Fibroblast of mammary gland (primary cell): Measurements from ENCODE around the gene PTGR1.

ENCODE experiments used
- DNase-seq: peaks from one replicate; pipeline ENCODE4 v3.0.0-alpha.2; 2010; ENCODE audit warnings: low read depth
- H3K4me3 ChIP-seq: 2 replicates; pipeline ENCODE4 v1.5.1; 2011; ENCODE audit warnings: low read depth, mild to moderate bottlenecking, low read length, moderate library complexity; ENCODE audit not compliant: control insufficient read depth
- TF ChIP-seq, protein P1 (sequence below): conservative IDR thresholded peaks from 2 replicates; pipeline ENCODE4 v1.5.1; 2011; ENCODE audit warnings: low read depth, low read length, inconsistent platforms; ENCODE audit not compliant: control insufficient read depth, insufficient read depth

PTGR1 gene

DNA sequence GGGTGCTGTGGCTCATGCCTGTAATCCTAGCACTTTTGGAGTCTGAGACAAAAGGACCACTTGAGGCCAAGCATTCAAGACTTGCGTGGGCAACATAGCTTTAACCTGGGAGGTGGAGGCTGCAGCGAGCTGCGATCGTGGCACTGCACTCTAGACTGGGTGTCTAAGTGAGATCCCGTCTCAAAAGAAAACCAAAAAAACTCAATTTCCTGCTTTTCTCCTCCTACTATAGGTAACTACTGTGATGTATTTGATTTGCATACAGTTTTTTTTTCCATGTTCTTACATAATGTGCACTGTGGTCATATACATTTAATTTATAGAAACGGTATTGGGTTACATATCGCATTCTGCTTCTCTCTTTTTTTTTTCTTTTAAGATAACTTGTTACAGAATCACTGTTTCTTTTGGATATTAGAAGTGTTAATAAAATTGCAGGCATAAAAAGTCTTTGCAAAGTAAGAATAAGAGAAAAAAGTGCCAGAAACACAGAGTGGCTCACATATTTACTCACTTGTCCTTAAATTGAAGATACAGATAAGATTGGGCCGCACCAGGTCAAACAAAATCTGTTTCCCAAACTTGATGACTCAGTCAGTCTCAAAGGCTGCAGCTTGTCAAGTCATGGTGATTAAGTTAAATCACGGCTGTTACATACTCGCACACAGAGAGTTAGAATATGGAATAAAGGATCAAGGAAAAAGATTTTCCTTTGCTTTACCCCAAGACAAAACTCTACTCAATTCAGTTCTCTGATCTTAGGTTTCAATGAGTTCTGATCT lies 2.0 kb upstream of the PTGR1 start:
- TF ChIP-seq, protein P1, sequence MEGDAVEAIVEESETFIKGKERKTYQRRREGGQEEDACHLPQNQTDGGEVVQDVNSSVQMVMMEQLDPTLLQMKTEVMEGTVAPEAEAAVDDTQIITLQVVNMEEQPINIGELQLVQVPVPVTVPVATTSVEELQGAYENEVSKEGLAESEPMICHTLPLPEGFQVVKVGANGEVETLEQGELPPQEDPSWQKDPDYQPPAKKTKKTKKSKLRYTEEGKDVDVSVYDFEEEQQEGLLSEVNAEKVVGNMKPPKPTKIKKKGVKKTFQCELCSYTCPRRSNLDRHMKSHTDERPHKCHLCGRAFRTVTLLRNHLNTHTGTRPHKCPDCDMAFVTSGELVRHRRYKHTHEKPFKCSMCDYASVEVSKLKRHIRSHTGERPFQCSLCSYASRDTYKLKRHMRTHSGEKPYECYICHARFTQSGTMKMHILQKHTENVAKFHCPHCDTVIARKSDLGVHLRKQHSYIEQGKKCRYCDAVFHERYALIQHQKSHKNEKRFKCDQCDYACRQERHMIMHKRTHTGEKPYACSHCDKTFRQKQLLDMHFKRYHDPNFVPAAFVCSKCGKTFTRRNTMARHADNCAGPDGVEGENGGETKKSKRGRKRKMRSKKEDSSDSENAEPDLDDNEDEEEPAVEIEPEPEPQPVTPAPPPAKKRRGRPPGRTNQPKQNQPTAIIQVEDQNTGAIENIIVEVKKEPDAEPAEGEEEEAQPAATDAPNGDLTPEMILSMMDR = no peak
- peak; percentile 67 for DNase-seq
- H3K4me3 ChIP-seq = no peak overlapping the region

DNA sequence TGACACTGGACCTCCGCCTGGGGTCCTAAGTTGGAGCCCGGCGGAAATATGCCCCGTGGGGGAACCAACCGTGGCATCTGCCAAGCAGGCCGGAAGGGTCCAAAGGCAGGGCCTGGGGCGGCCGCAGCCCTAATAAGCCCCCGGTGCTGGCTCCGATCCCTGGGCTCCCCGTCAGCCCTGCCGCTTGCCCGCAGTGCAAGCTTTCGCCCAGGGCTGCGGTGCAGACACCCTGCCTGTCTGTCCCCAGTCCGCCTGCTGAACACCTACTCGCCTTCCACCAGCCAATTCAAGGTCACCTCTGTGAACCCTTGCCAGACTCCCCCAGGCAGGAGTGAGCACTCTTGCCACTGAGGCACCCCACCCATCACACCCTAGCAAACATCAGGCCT lies 502 bp upstream of the PTGR1 start:
- TF ChIP-seq, protein P1 = no peak
- no peak for DNase-seq
- peak overlapping the region; percentile 82 for H3K4me3 ChIP-seq

DNA sequence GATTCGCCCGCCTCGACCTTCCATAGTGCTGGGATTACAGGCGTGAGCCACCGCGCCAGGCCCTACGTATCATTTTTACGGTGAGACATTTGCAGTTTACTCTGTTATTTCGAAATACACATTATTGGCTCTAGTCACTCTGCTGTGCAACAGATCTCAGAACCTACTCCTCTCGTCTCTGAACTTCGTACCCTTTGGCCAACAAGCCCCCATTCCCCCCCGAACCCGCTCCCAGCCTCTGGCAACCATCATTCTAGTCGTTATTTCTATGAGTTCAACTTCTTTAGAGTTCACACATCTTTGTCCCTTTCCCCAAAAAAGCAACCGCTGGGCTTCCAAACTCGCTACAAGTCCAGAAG lies 735 bp downstream of the PTGR1 start:
- H3K4me3 ChIP-seq = peak overlapping the region; percentile 82
- TF ChIP-seq, protein P1 = no peak
- peak; percentile 75 for DNase-seq

DNA sequence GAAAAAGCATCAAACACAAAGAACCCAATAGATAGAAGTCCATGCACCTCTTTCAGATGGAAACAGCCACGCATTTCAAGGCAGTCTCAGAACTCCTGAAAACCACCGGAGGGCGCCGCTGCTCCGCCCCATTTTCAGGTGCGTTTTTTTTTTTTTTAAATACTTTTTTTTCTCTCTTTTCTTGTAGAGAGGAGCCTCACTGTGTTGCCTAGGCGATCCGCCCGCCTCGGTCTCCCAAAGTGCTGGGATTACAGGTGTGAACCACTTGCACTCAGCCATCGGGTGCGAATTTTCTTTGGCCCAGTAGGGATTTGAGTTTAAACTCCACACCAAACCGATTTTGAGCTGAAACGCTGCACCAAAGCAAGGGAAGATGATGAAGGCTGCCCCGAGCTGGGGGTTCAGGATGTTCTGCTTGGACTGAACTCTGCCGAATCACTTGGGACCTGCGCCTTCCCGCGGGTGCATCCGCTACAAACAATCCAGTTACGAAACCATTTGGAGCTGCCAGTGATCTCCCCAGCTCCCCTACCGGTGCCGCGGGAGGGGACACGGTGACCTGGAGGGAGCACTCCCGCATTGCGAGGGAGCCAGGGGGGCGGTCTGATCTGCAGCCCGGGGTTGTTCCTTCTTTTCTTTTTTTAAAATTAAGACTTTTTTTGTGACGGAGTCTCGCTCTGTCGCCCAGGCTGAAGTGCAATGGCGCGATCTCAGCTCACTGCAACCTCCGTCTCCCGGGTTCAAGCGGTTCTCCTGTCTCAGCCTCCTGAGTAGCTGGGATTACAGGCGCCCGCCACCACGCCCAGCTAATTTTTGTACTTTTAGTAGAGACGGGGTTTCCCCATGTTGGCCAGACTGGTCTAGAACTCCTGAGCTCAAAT lies 1.4 kb downstream of the PTGR1 start:
- TF ChIP-seq, protein P1 = peak; percentile 62
- DNase-seq = peak; percentile 65
- H3K4me3 ChIP-seq = peak overlapping the region; percentile 82

DNA sequence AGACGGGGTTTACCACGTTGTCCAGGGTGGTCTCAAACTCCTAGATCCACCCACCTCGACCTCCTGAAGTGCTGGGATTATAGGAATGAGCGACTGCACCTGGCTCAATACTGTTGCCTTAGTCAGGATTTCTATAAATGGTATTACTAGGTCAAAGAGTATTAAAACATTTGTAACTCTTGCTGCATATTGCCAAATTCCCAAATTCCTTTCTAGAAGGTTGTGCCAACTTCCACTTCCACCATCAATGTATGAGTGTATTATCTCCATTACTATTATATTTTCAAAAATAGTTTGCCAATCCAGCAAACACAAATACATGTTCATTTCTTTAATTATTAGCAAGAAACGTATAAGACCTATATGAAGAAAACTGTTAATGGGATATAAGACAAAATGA lies 10.6 kb downstream of the PTGR1 start:
- TF ChIP-seq, protein P1 = no peak
- no peak overlapping the region for H3K4me3 ChIP-seq
- peak; percentile 25 for DNase-seq

DNA sequence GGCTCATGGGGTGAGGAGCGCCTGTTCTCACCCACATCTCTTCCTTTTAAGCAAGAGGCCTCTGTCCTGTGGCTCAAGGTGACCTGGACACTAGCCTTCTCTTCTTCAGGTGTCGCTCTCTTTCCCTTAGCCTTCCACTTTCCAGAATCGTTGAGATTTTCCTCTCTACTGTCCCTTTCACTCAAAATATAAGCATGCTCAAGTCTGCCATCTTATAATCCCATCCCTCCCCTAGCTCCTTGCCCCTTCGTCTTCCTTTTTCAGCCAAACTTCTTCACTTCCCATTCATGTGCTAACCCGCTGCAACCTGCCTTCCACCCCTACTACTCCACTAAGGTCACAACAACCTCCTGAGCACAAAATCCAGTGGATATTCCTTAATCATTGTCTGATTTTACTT lies 13.1 kb downstream of the PTGR1 start:
- DNase-seq = no peak
- TF ChIP-seq, protein P1 = no peak

More for the DNA sequence above, 13.1 kb downstream of the PTGR1 start:
- H3K4me3 ChIP-seq = no peak overlapping the region
